Lower lobe of right lung (tissue), 2 donors: ENCODE results near the gene SLC25A22. TPM values are rescaled to one million over a fixed set of nuclear protein-coding genes. Genes with fewer than 3 reads are reported as not detected.

ENCODE experiments used
- ATAC-seq, 2 donors: fragments of 200-7000 bp; cut with Tn5 transposase; one replicate each; pipeline ENCODE4 v1.9.1; 2020 to 2022; ENCODE audit warnings: mild to moderate bottlenecking in 2 of 2, moderate library complexity in 2 of 2
- DNase-seq: peaks from one replicate; pipeline ENCODE4 v3.0.0-alpha.2; 2020
- H3K27ac ChIP-seq: fragments of 200-600 bp; one replicate; pipeline ENCODE4 v1.8.0; 2022
- H3K27me3 ChIP-seq: fragments of 200-600 bp; one replicate; pipeline ENCODE4 v1.8.0; 2022; ENCODE audit warnings: low read depth
- H3K36me3 ChIP-seq: fragments of 200-600 bp; one replicate; pipeline ENCODE4 v1.8.0; 2022; ENCODE audit warnings: mild to moderate bottlenecking
- H3K4me1 ChIP-seq: fragments of 200-600 bp; one replicate; pipeline ENCODE4 v1.8.0; 2022
- H3K4me3 ChIP-seq: fragments of 200-600 bp; one replicate; pipeline ENCODE4 v1.8.0; 2022; ENCODE audit warnings: mild to moderate bottlenecking
- H3K9me3 ChIP-seq: fragments of 200-600 bp; one replicate; pipeline ENCODE4 v1.8.0; 2022
- CTCF ChIP-seq: fragments of 200-600 bp; IDR thresholded peaks from one replicate; pipeline ENCODE4 v1.8.0; 2022; ENCODE audit warnings: antibody characterized with exemption, mild to moderate bottlenecking
- intact Hi-C: fragments of 100-400 bp; cut with DNase I; formaldehyde crosslinking; loops from one replicate; pipeline ENCODE4 v1.11.0; 2022
- total RNA-seq: library from RNA; stranded (reverse); fragmentation: NEBNext Ultra II Directional; extraction: Animal tissue kit (Norgen Biotek cat#: 25700); gene quantifications from one replicate; pipeline ENCODE4 v1.2.1, GENCODE V29; 2021
- donor health status: DM: no; HTN: yes; CAD: no; lungs with severe emphysema.

SLC25A22 gene
- total RNA-seq, 1 donor from 2014 or later, result 18.2 TPM

- intact Hi-C loops, result no loop called here
- Histone ChIP-seq H3K4me1 (peaks cover 72% of the 10 kb centered on the region), H3K27me3 (no peaks in the 10 kb centered on the region), H3K36me3 (peaks cover 42% of the 10 kb centered on the region), H3K27ac (peak overlapping the region; percentile 86), H3K4me3 (no peak overlapping the region), H3K9me3 (no peaks in the 10 kb centered on the region)
- ATAC-seq (no peak), DNase-seq (no peak)
- no peak for TF ChIP-seq CTCF
These were observed 27.5 kb upstream of the SLC25A22 start for GRCh38 chr11:825366-826226.

GRCh38 chr11:824942-825341, 26.9 kb upstream of the SLC25A22 start:
- intact Hi-C loops, result no loop called here
- ATAC-seq (no peak), DNase-seq (no peak)
- Histone ChIP-seq H3K4me3 (no peak overlapping the region), H3K4me1 (peaks cover 70% of the 10 kb centered on the region), H3K27me3 (no peaks in the 10 kb centered on the region), H3K9me3 (no peaks in the 10 kb centered on the region), H3K36me3 (peaks cover 42% of the 10 kb centered on the region), H3K27ac (peak overlapping the region; percentile 86)
- no peak for TF ChIP-seq CTCF

GRCh38 chr11:824292-824880, 26.3 kb upstream of the SLC25A22 start:
- TF ChIP-seq CTCF, result no peak
- Histone ChIP-seq H3K27me3 (no peaks in the 10 kb centered on the region), H3K27ac (no peak overlapping the region), H3K9me3 (no peaks in the 10 kb centered on the region), H3K4me1 (peaks cover 65% of the 10 kb centered on the region), H3K4me3 (no peak overlapping the region), H3K36me3 (peaks cover 42% of the 10 kb centered on the region)
- ATAC-seq (no peak), DNase-seq (no peak)
- intact Hi-C loops, result no loop called here

- Histone ChIP-seq H3K4me3 (no peak overlapping the region), H3K9me3 (no peaks in the 10 kb centered on the region), H3K36me3 (peaks cover 42% of the 10 kb centered on the region), H3K4me1 (peaks cover 61% of the 10 kb centered on the region), H3K27me3 (no peaks in the 10 kb centered on the region), H3K27ac (no peak overlapping the region)
- no peak for ATAC-seq
- intact Hi-C loops, result no loop called here
- no peak for DNase-seq
- TF ChIP-seq CTCF, result no peak
These were observed 25.6 kb upstream of the SLC25A22 start for GRCh38 chr11:823441-824291.
